Activated CD4-positive, CD25-positive, alpha-beta regulatory T cell treated with anti-CD3 and anti-CD28 coated beads, Interleukin-2, amount 50 U/mL, for 24 hours (primary cell): Measurements from ENCODE around the gene SAMD4A.

Source experiments
- ATAC-seq, 2 donors: fragments of 150-1000 bp; cut with Tn5 transposase; one replicate each; pipeline ENCODE4 v1.10.0; 2021; ENCODE audit warnings: mild to moderate bottlenecking in 1 of 2, moderate library complexity in 1 of 2

Gene SAMD4A

GRCh38 chr14:54664961-54665360 lies 98.0 kb downstream of the SAMD4A start:
- no peak for ATAC-seq

- ATAC-seq, result no peak
Measured at GRCh38 chr14:54665946-54666345, 99.0 kb downstream of the SAMD4A start.

- ATAC-seq, result no peak
Measured at GRCh38 chr14:54667026-54667744, 100.3 kb downstream of the SAMD4A start.

GRCh38 chr14:54667764-54668163 lies 100.8 kb downstream of the SAMD4A start:
- no peak for ATAC-seq

- no peak for ATAC-seq
Measured at GRCh38 chr14:54669721-54670561, 103.0 kb downstream of the SAMD4A start.

GRCh38 chr14:54671537-54671936 lies 104.6 kb downstream of the SAMD4A start:
- no peak for ATAC-seq

- no peak for ATAC-seq
Measured at GRCh38 chr14:54672181-54672580, 105.3 kb downstream of the SAMD4A start.

GRCh38 chr14:54672688-54673087 lies 105.8 kb downstream of the SAMD4A start:
- ATAC-seq, result no peak

- no peak for ATAC-seq
Measured at GRCh38 chr14:54673193-54674045, 106.5 kb downstream of the SAMD4A start.

- no peak for ATAC-seq
Measured at GRCh38 chr14:54674046-54674741, 107.3 kb downstream of the SAMD4A start.

GRCh38 chr14:54675236-54676128 lies 108.6 kb downstream of the SAMD4A start:
- ATAC-seq, result no peak

- ATAC-seq, result no peak
Measured at GRCh38 chr14:54676812-54677708, 110.1 kb downstream of the SAMD4A start.

- ATAC-seq, result no peak
Measured at GRCh38 chr14:54680651-54681050, 113.7 kb downstream of the SAMD4A start.

GRCh38 chr14:54681811-54682261 lies 114.9 kb downstream of the SAMD4A start:
- ATAC-seq, result no peak

- no peak for ATAC-seq
Measured at GRCh38 chr14:54682578-54682977, 115.7 kb downstream of the SAMD4A start.

GRCh38 chr14:54683882-54684794 lies 117.2 kb downstream of the SAMD4A start:
- no peak for ATAC-seq

- ATAC-seq, result no peak
Measured at GRCh38 chr14:54685286-54685845, 118.4 kb downstream of the SAMD4A start.

GRCh38 chr14:54686219-54686870 lies 119.4 kb downstream of the SAMD4A start:
- ATAC-seq, result no peak
